Left lung (tissue), 10 donors: Measurements from ENCODE around the gene PDCD4. TPM values are rescaled to one million over a fixed set of nuclear protein-coding genes. Genes with fewer than 3 reads are reported as not detected.

Source experiments
- ATAC-seq: fragments of 200-7000 bp; cut with Tn5 transposase; one replicate; pipeline ENCODE4 v1.9.1; 2020; ENCODE audit warnings: moderate library complexity
- DNase-seq, 4 donors: peaks; one replicate each; pipeline ENCODE4 v3.0.0-alpha.2; 2013 to 2020
- H3K27ac ChIP-seq, 2 donors: fragments of 200-600 bp; sonication (generic) in 1 of 2; one replicate each; pipeline versions ENCODE4 v1.5.0 to v1.8.0; 2020 to 2021
- H3K27me3 ChIP-seq, 2 donors: fragments of 200-600 bp; sonication (generic) in 1 of 2; one replicate each; pipeline versions ENCODE4 v1.5.0 to v1.8.0; 2020 to 2021
- H3K36me3 ChIP-seq, 2 donors: fragments of 200-600 bp; sonication (generic) in 1 of 2; one replicate each; pipeline versions ENCODE4 v1.5.0 to v1.8.0; 2020 to 2021
- H3K4me1 ChIP-seq, 2 donors: fragments of 200-600 bp; one replicate each; pipeline ENCODE4 v1.8.0; 2021
- H3K4me3 ChIP-seq, 2 donors: fragments of 200-600 bp; sonication (generic) in 1 of 2; one replicate each; pipeline versions ENCODE4 v1.5.0 to v1.8.0; 2020 to 2021; ENCODE audit warnings: mild to moderate bottlenecking in 1 of 2
- H3K9me3 ChIP-seq, 2 donors: fragments of 200-600 bp; sonication (generic) in 1 of 2; one replicate each; pipeline versions ENCODE4 v1.5.0 to v1.8.0; 2020 to 2021
- CTCF ChIP-seq, 2 donors: fragments of 200-600 bp; sonication (generic) in 1 of 2; IDR thresholded peaks; one replicate each; pipeline versions ENCODE4 v1.5.0 to v1.8.0; 2021; ENCODE audit warnings: antibody characterized with exemption in 2 of 2
- intact Hi-C, 2 donors: fragments of 100-400 bp; cut with DNase I; formaldehyde crosslinking; loops; one replicate each; pipeline versions ENCODE4 v1.11.2 to v1.14.2; 2022
- polyA plus RNA-seq, 6 donors: library from polyadenylated mRNA; unstranded; fragments of 120-200 nt; gene quantifications; one replicate each; pipeline ENCODE4 v1.2.1, GENCODE V29; 2013; ENCODE audit not compliant: insufficient read length in 6 of 6
- total RNA-seq, 2 donors: library from RNA; stranded (reverse); fragmentation: NEBNext Ultra II Directional; extraction: Animal tissue kit (Norgen Biotek cat#: 25700); gene quantifications; one replicate each; pipeline ENCODE4 v1.2.1, GENCODE V29; 2021
- donor health status: DM: no; HTN: yes; CAD: no.
- donor health status: DM: no; HTN: no; CAD: no.

The PDCD4 gene
- total and polyA plus RNA-seq, 8 donors: 45.7 to 311 (median 220) TPM

- intact Hi-C loops: no loop called here
- H3K27me3 ChIP-seq: no peaks in the 10 kb centered on the region
- H3K4me1 ChIP-seq: peaks cover 0 to 12% of the 10 kb centered on the region in 2 donors
- H3K9me3 ChIP-seq: no peaks in the 10 kb centered on the region
- no peaks in the 10 kb centered on the region for H3K36me3 ChIP-seq
- no peak overlapping the region for H3K4me3 ChIP-seq
- no peak for TF ChIP-seq CTCF (IDR thresholded peaks at IDR 0.05)
- ATAC-seq: no peak
- no peak overlapping the region for H3K27ac ChIP-seq
- DNase-seq: no peak
Measured at GRCh38 chr10:110845192-110845755, 26.5 kb upstream of the PDCD4 start.

GRCh38 chr10:110845756-110846620 lies 25.7 kb upstream of the PDCD4 start:
- Histone ChIP-seq H3K27ac (no peak overlapping the region), H3K4me1 (peaks cover 2 to 18% of the 10 kb centered on the region in 2 donors), H3K9me3 (no peaks in the 10 kb centered on the region), H3K36me3 (no peaks in the 10 kb centered on the region), H3K4me3 (no peak overlapping the region), H3K27me3 (no peaks in the 10 kb centered on the region)
- TF ChIP-seq CTCF (IDR thresholded peaks at IDR 0.05): no peak
- DNase-seq (no peak), ATAC-seq (peak; percentile 54)
- intact Hi-C loops: no loop called here

GRCh38 chr10:110847374-110847773 lies 24.4 kb upstream of the PDCD4 start:
- no peaks in the 10 kb centered on the region for H3K27me3 ChIP-seq
- intact Hi-C loops: no loop called here
- H3K4me3 ChIP-seq: no peak overlapping the region
- no peak overlapping the region for H3K27ac ChIP-seq
- DNase-seq (no peak), ATAC-seq (no peak)
- TF ChIP-seq CTCF (IDR thresholded peaks at IDR 0.05): no peak
- no peaks in the 10 kb centered on the region for H3K36me3 ChIP-seq
- H3K4me1 ChIP-seq: peaks cover 4 to 25% of the 10 kb centered on the region in 2 donors
- H3K9me3 ChIP-seq: no peaks in the 10 kb centered on the region

GRCh38 chr10:110848106-110848505 lies 23.6 kb upstream of the PDCD4 start:
- intact Hi-C loops: no loop called here
- ATAC-seq: no peak
- peaks cover 4 to 21% of the 10 kb centered on the region in 2 donors for H3K4me1 ChIP-seq

More at GRCh38 chr10:110848106-110848505, 23.6 kb upstream of the PDCD4 start:
- no peak for TF ChIP-seq CTCF (IDR thresholded peaks at IDR 0.05)
- no peaks in the 10 kb centered on the region for H3K27me3 ChIP-seq
- no peak overlapping the region for H3K4me3 ChIP-seq
- no peak for DNase-seq
- H3K27ac ChIP-seq: no peak overlapping the region
- no peaks in the 10 kb centered on the region for H3K9me3 ChIP-seq
- no peaks in the 10 kb centered on the region for H3K36me3 ChIP-seq
